Liver (tissue), 9 donors: Measurements from ENCODE around the gene TRAPPC5. TPM values are rescaled to one million over a fixed set of nuclear protein-coding genes. Genes with fewer than 3 reads are reported as not detected.

Source experiments
- DNase-seq: peaks from one replicate; pipeline ENCODE4 v3.0.0-alpha.2; 2017; ENCODE audit warnings: low spot score
- H3K27ac ChIP-seq, 2 donors: one replicate each; pipeline ENCODE4 v1.7.0; 2013; ENCODE audit warnings: inconsistent platforms in 2 of 2, low read length in 2 of 2, control low read depth in 1 of 2, low read depth in 1 of 2, mild to moderate bottlenecking in 1 of 2
- H3K27me3 ChIP-seq, 4 donors: one replicate each; pipeline versions ENCODE4 v1.6.1 to v1.7.0; 2013; ENCODE audit warnings: low read length in 3 of 4, inconsistent platforms in 1 of 4, mild to moderate bottlenecking in 1 of 4, moderate library complexity in 1 of 4; ENCODE audit not compliant: control insufficient read depth in 4 of 4, insufficient read depth in 4 of 4
- H3K36me3 ChIP-seq, 4 donors: one replicate each; pipeline versions ENCODE4 v1.6.1 to v1.7.0; 2013; ENCODE audit warnings: low read length in 3 of 4, mild to moderate bottlenecking in 3 of 4, low read depth in 1 of 4, moderate library complexity in 1 of 4; ENCODE audit not compliant: control insufficient read depth in 4 of 4, insufficient read depth in 3 of 4
- H3K4me1 ChIP-seq, 4 donors: one replicate each; pipeline versions ENCODE4 v1.6.1 to v1.7.0; 2013; ENCODE audit warnings: low read length in 3 of 4, mild to moderate bottlenecking in 3 of 4, moderate library complexity in 1 of 4; ENCODE audit not compliant: control insufficient read depth in 4 of 4, insufficient read depth in 4 of 4
- H3K4me3 ChIP-seq, 3 donors: one replicate each; pipeline versions ENCODE4 v1.6.1 to v1.7.0; 2013; ENCODE audit warnings: low read length in 3 of 3, control low read depth in 1 of 3, low read depth in 1 of 3, mild to moderate bottlenecking in 1 of 3
- H3K9ac ChIP-seq, 2 donors: one replicate each; pipeline ENCODE4 v1.7.0; 2013; ENCODE audit warnings: low read length in 2 of 2, mild to moderate bottlenecking in 2 of 2, moderate library complexity in 2 of 2, control low read depth in 1 of 2, low read depth in 1 of 2
- H3K9me3 ChIP-seq, 4 donors: one replicate each; pipeline versions ENCODE4 v1.6.1 to v1.7.0; 2013; ENCODE audit warnings: low read length in 3 of 4; ENCODE audit not compliant: control insufficient read depth in 4 of 4
- ATF3 ChIP-seq: IDR thresholded peaks from 2 replicates; pipeline ENCODE4 v1.6.1; 2016; ENCODE audit warnings: antibody characterized with exemption
- EGR1 ChIP-seq, 2 donors: IDR thresholded peaks; 2 replicates each; pipeline ENCODE4 v1.6.1; 2016 to 2018; ENCODE audit warnings: antibody characterized with exemption in 2 of 2, low read depth in 2 of 2
- FOXA2 ChIP-seq: IDR thresholded peaks from 2 replicates; pipeline ENCODE4 v1.6.1; 2016; ENCODE audit warnings: antibody characterized with exemption
- HNF4A ChIP-seq, 2 donors: conservative IDR thresholded peaks; 2 replicates each; pipeline ENCODE4 v1.6.1; 2016; ENCODE audit warnings: antibody characterized with exemption in 2 of 2, mild to moderate bottlenecking in 2 of 2
- JUND ChIP-seq, 2 donors: IDR thresholded peaks; 2 replicates each; pipeline ENCODE4 v1.6.1; 2016; ENCODE audit warnings: antibody characterized with exemption in 2 of 2
- MAX ChIP-seq: IDR thresholded peaks from 2 replicates; pipeline ENCODE4 v1.6.1; 2016; ENCODE audit warnings: antibody characterized with exemption
- NR2F2 ChIP-seq: IDR thresholded peaks from 2 replicates; pipeline ENCODE4 v1.6.1; 2016; ENCODE audit warnings: antibody characterized with exemption
- RAD21 ChIP-seq, 2 donors: IDR thresholded peaks; 2 replicates each; pipeline ENCODE4 v1.6.1; 2016; ENCODE audit warnings: antibody characterized with exemption in 2 of 2, mild to moderate bottlenecking in 2 of 2
- RXRA ChIP-seq, 2 donors: IDR thresholded peaks; 2 replicates each; pipeline ENCODE4 v1.6.1; 2017 to 2018; ENCODE audit warnings: antibody characterized with exemption in 2 of 2, mild to moderate bottlenecking in 1 of 2
- TAF1 ChIP-seq: conservative IDR thresholded peaks from 2 replicates; pipeline ENCODE4 v1.6.1; 2016; ENCODE audit warnings: antibody characterized with exemption, mild to moderate bottlenecking
- WGBS: extraction: QIAGEN DNeasy Blood & Tissue Kit; methylation state at CpG from one replicate; pipeline ENCODE4 v1.1.7; 2013; 5-methylcytosine and 5-hydroxymethylcytosine counted together
- polyA plus RNA-seq, 2 donors: library from polyadenylated mRNA; stranded (reverse) in 1 of 2; unstranded in 1 of 2; fragments of 200-250 nt in 1 of 2; fragments of >200 nt in 1 of 2; fragmentation: Nextera tagmentation in 1 of 2; extraction: Ambion mirVana in 1 of 2; gene quantifications; one replicate each; pipeline versions ENCODE4 v1.2.1 to v1.2.3, GENCODE V29; 2013 to 2015
- total RNA-seq, 2 donors: library from RNA; depleted of rRNA; stranded (reverse); fragments of >200 nt; gene quantifications; one replicate each; pipeline ENCODE4 v1.2.3, GENCODE V29; 2014
- donor health status: healthy.
- donor health status: healthy.
- donor health status: healthy.
- donor health status: healthy.
- donor health status: healthy.

TRAPPC5 gene
- total and polyA plus RNA-seq, 4 donors: 22.5 to 130 (median 55.2) TPM

DNA sequence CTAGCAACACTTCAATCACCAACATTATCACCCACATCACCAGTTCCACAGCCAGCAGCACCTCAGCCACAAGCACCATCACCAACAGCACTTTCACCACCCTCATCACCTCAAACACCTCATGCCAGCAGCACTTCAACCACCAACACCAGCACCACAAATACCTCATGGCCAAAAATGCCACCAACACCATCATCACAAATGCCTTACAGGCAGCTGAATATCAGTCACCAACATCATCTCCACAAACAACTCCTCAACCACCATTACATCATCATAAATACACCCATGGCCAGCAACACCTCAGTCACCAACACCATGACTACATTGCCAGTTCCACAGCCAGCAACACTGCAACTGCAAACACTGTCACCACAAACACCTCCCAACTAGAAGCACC lies 10.9 kb downstream of the TRAPPC5 start:
- no peak for TF ChIP-seq RXRA (IDR thresholded peaks at IDR 0.05)
- DNase-seq: no peak
- Histone ChIP-seq H3K27me3 (no peaks in the 10 kb centered on the region), H3K9ac (no peak overlapping the region), H3K27ac (no peak overlapping the region), H3K9me3 (no peaks in the 10 kb centered on the region), H3K36me3 (no peaks in the 10 kb centered on the region), H3K4me1 (no peaks in the 10 kb centered on the region), H3K4me3 (no peak overlapping the region)

- no peak for DNase-seq
- H3K27me3 ChIP-seq: peaks cover 0 to 2% (median 0%) of the 10 kb centered on the region in 4 donors
- H3K36me3 ChIP-seq: no peaks in the 10 kb centered on the region
- H3K27ac ChIP-seq: no peak overlapping the region
- 86% methylated on average over 13 of the region's 13 CpGs for WGBS
- H3K9ac ChIP-seq: no peak overlapping the region
- H3K4me3 ChIP-seq: no peak overlapping the region
- no peaks in the 10 kb centered on the region for H3K9me3 ChIP-seq
- H3K4me1 ChIP-seq: no peaks in the 10 kb centered on the region
- TF ChIP-seq JUND (IDR thresholded peaks at IDR 0.05) (no peak), RAD21 (IDR thresholded peaks at IDR 0.05) (no peak)
Measured at GRCh38 chr19:7692417-7693088, 11.9 kb downstream of the TRAPPC5 start.

- WGBS: 39% methylated on average over 4 of the region's 4 CpGs
- Histone ChIP-seq H3K27ac (no peak overlapping the region), H3K27me3 (peaks cover 0 to 4% (median 0%) of the 10 kb centered on the region in 4 donors)
Measured at GRCh38 chr19:7694499-7694898, 13.9 kb downstream of the TRAPPC5 start.

DNA sequence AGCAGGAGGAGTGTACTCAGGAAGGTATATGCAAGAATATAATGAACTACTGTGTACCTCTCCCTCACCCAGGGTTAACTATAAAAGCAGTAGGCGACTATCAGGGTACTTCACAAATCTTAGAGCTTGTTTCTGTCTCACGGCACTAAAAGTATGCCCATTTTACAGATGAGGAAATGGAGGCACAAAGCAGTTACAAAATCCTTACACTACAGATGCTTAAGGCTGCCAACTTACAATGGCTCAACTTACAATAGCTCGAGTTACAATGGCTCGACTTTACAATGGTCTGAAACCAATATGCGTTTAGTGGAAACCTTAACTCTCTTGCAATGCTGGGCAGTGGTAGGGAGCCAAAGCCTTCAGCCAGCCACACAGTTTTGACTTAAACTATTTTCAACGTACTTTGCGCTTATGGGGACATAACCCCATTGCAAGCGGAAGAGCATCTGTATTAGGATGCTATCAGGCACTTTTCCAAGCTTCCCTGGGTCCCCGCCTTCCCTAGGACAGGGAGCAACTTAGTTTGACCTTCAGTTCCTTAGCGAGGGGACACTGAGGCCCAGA lies 17.2 kb downstream of the TRAPPC5 start:
- Histone ChIP-seq H3K36me3 (no peaks in the 10 kb centered on the region), H3K9me3 (no peaks in the 10 kb centered on the region), H3K9ac (no peak overlapping the region), H3K4me1 (no peaks in the 10 kb centered on the region), H3K27ac (no peak overlapping the region), H3K27me3 (peaks cover 0 to 4% (median 0%) of the 10 kb centered on the region in 4 donors), H3K4me3 (no peak overlapping the region)
- DNase-seq: no peak
- no peak for TF ChIP-seq FOXA2
- TF ChIP-seq HNF4A (conservative IDR thresholded peaks at IDR 0.05): no peak
- TF ChIP-seq NR2F2: no peak
- no peak for TF ChIP-seq ATF3
- WGBS: 80% methylated on average over 10 of the region's 10 CpGs

More at GRCh38 chr19:7694499-7694898, 13.9 kb downstream of the TRAPPC5 start:
- Histone ChIP-seq H3K4me1 (no peaks in the 10 kb centered on the region), H3K4me3 (no peak overlapping the region), H3K9ac (no peak overlapping the region), H3K36me3 (no peaks in the 10 kb centered on the region), H3K9me3 (no peaks in the 10 kb centered on the region)
- TF ChIP-seq TAF1: no peak
- TF ChIP-seq MAX: no peak
- no peak for TF ChIP-seq EGR1 (IDR thresholded peaks at IDR 0.05; ENCODE audit: low read depth in 2 of 2)
- no peak for TF ChIP-seq JUND (IDR thresholded peaks at IDR 0.05)
- TF ChIP-seq FOXA2: no peak
- DNase-seq: no peak
